NCI-H187 treated with DMSO at 0.1 percent for 48 hours (cell line): ENCODE results near the gene HBS1L.

Experiments
- DNase-seq: peaks from one replicate; lab custom pipeline; 2025; lab: John Stamatoyannopoulos, UW

HBS1L gene

DNA sequence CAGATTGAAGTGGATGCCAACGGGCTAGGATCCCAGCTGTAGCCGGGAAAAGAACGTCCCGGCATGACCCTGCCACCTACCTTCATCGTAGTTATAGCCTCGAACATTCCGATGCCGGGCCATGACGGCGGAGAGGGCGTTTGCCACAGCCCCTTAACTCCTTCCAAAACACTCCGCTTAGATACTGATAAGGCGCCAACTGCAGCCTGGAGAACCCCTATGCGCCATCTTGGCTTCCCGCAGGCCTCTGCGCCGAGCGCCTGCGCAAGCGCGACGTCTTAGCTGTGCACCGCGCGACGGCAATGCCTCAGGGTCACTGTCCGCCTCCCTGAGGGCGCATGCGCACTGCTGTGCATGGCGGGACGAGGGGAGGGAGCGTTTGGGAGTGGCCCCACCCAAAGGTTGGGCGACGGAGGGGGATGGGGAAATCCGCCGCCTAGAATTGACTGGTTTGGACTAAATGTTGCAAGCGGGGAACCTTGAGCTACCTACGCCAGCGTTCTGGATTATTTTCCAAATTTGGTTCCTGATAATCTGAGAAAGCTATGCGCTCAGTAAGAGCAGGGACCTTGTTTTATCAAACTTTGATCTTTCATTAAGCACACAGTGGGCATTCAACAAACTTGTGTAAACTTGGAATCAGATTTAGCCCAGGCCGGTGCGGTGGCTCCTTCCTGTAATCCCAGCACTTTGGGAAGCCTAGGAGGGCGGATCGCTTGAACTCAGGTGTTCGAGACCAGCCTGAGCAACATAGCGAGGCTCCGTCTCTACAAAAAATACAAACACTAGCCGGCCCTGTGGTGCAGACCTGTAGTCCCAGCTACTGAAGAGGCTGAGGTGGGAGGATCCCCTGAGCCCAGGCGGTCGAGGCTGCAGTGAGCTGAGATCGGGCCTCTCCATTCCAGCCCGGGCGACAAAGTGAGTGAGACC lies at the start of gene HBS1L:
HBS1L (minus strand) TSS at position 254 of the 930 bp plus-strand sequence; CDS start at position 123, 131 bp downstream.
- peak; percentile 83 for DNase-seq

DNA sequence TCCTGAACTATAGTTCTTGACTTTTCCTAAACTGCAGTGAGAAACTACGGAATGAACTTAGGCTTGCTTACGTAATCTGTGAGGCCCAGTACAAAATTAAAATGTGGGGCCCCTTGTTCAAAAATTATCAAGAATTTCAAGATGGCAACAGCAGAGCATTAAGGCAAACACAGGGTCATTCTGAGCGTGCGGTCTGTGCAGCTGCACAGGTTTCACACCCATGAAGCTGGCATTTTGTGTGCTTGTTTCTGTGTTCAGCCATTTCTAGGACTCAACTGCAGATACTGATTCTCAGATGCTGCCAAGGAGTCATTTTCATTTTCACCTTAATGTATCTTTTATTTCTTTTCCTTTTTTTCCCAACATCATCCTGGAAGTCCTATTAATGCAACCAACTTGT lies 49.6 kb upstream of the HBS1L start:
- no peak for DNase-seq

DNA sequence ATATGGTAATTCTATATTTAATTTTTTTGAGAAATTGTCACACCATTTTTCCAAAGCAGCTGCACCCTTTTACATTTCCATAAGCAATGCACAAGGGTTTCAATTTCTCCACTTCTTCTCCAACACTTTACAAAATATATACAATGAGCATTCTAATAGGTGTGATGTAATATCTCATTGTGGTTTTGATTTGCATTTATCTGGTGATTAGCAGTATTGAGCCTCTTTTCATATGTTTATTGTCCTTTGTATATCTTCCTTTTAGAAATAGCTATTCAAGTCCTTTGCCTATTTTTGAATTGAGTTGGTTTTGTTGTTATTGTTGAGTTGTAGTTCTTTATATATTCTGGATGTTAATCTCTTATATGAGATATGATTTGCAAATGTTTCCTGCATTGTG lies 47.6 kb upstream of the HBS1L start:
- DNase-seq: no peak

DNA sequence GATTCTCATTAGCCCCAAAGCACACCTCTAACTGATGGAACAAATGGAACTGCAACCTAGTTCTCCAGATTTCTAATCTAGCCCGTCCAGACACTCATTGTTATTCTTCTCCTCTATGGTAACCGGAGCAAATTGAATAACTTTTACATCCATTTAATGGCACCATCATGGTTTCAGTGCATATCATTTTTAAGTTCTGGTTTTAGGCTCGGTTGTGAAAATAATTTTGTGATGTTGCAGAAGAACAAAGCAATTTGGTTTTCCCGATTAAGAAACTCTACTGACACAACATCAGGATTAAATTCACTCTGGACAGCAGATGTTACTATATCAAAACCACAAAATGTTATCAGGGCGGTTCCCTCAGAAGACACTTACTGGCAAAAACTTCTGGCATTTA lies 42.5 kb upstream of the HBS1L start:
- DNase-seq: no peak

DNA sequence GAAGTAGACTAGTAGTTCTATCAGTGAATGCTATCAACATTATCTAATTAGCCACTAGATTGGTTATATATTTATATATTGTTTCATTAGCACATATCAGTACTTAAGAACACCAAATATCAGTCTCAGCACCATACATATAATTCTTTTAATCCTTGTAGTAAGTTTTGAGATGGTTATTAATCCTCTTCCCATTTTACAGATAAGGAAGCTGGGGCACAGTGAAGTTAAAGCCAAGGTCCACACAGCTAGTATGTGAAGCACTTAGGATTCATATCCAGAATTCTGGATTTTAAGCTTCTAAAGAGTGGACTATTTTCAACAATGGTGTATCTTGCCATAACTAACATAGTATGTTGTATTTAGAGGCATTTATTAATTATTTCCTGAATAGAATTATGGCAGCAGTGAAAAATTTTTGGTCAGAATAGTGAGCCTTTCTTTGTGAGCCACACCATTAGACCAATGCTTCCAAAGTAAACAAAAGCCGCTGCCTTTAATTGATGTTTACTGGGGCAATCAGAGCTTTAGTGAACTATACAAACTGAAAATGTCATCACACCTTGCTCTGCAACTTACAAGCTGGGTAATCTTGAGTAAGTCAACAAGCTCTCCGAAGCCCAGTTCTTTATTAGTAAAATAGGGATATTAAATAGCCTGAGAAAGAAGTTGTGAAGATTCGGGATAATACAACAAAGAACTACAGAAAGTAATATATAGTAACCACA lies 41.9 kb upstream of the HBS1L start:
- DNase-seq: no peak

DNA sequence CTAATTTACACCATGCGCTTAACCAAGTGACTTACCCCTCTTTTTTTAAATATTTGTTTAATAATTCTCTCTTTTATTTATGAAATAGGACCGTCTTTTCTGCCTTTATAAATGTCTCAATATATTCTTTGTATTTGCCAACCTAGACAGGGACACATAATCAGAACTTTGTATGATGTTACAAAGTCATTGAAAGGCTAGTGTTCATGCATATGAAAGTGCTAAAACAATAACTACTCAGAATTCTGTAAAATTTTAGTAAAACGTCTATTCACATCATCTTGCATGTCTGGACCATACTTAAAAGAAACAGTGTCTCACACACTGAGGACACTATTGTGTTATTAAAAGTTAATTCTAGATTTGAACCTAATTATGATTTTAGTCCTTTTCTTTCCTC lies 41.1 kb upstream of the HBS1L start:
- DNase-seq: no peak

DNA sequence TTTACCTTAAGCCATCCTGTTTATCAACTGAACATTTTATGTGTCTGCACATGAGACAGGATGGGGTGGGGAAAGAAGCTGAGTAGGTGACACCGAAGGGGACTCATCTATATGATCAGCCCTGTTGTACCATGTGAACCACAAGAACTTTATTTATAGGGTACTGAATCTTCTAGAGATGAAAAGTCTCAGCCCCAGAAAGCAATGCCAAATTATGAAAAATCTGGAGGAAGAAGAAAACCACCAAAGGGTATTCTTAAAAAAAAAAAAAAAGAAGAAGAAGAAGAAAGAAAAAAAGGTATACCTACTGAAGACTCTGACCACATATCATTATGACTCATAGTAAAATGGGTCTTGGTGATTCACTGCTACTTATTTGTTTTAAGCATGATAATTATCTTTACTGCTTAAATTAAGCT lies 39.8 kb upstream of the HBS1L start:
- no peak for DNase-seq

DNA sequence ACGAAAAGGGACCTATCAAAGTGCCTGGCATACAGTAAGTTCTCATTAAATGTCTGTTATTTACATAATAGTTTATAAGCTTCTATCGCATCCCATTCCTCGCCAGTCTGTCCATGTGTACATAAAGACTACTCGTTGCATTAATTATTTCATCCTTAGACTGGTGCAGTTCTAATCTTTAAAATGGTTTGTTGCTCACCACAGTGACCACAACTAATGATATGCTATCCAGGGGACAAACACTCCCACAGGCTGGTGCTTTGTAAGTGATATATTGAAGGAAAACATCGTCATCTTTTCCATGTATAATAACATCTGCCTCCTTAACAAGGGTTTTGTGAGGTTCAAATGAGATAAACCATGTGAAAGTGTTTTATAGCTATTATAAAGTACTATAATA lies 39.0 kb upstream of the HBS1L start:
- no peak for DNase-seq

DNA sequence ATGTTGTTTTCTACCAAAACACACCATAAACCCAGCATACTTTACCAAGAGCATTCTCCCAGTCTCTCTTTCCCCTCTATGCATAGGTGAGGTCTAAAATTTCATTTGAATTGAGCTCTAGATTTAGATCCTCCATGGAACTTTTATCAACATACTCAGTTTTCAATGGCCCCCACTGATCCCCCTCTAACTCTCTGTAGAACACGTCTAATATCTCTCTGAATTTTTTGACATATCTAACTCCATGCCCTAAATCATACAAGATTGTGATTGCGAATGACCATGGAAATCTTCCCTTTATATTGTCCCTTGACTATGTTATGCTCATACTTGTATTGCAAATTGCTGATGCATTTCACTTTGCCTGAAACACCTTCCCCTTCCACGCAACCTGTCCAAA lies 38.1 kb upstream of the HBS1L start:
- no peak for DNase-seq

DNA sequence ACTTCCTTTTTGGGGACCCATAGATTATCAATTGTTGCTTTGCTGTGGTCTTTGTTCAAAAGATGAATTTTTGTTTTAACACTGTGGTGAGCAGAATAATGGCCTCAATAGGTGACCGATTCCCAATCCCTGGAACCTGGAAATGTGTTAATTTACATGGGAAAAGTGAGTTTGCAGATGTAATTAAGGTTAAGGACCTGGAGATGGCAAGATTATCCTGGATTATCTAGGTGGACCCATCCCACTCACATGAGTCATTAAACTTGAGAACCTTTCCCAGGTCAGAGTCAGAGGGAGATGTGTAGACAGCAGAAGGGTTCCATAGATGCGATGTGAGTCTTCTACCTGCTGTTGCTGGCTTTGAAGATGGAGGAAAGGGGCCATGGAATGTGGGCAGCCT lies 36.2 kb upstream of the HBS1L start:
- no peak for DNase-seq

DNA sequence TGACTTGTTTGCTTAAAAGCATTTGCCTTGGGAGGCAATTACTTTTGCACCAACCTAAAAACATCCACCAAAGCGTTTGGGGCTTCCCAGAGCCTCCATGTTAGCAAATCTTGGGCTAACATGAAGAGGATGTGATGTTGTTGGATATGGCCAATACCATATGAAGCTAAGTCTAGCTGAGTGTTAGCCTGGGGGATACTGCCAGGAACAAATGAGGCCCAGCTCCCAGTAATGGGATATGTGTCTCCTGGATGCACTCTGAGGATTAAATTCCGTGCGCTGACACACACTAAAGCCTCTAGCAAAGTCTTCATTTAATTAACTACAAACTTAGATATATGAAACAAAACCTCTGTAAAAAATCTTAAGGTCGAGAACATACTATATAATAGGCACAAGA lies 35.3 kb upstream of the HBS1L start:
- DNase-seq: no peak

DNA sequence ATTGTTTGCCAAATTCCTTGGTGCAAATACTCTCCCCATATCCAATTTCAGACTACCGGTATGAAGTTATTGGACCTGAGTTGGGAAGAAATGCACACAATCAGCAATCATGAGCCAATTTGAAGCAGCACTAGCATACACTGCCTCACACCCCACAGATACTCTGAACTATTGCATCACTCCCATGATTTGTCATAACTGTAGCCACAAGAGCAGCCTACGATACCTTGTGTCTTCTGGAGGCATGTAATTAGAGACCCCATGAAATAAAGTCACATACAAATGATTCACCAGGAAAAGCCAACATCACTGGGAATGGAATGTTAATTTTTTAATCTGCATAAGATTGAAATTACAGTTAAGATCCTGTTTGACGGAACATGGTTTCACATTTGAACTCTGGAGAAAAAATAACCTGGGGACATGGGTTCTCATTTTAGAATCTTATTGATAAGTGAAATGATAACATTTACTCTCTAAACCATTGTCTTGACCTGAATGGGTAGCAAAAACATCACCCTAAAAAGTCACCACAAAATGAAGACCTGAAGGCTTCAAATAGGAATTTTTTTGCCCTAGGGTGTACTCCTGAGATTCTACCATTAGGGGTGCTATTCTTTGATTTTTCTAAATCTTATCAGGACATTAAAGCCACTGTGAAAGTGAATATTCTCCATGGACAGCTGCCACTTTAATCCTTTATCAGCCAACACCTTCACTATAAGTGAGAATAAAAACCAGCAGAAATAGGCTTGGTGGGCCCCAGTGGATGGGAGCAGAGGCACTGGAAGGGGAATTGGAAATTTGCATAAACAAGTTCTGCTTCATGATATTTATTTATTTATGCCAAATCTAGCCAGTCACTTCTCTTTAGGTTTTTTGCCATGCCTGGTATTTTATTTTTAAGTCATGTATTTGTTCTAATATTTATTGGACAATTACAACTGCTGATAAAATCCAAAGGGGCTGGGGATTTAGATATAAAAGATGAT lies 34.5 kb upstream of the HBS1L start:
- DNase-seq: no peak

DNA sequence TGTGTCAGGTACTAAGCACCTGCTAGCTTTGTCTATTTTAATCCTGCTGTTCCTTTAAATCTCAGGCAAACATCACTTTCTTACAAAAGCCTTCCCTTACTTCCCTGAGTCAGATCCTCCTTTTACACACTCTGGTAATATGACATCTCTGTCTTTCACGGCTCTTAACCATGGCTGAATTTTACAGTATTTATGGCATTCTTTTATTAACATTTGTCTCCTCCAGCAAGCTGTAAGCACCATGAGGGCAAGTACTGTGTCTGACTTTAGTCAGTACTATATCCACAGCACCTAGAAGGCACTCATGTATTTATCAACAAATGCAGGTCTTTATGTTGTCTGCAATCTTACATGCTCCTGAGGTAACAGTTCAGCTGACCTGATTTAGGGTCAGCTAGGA lies 33.7 kb upstream of the HBS1L start:
- DNase-seq: no peak

DNA sequence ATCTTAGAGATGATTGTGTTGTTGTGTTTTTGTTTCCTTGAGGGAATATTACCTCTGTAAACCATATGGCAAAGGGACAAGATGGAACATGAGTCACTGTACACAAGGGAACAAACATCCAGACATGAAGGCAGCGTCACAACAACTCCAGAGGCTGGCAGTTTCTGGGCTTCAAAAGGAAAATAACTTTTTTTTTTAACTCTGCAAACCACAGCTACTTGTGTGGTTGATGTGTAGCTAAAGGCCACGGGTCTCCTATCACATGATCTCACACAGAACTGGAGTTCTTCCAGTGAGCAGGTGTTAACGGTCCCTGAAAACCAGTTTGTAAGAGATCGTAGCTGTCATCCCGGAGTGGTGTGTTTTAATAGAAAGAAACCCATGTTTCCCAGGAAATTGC lies 33.2 kb upstream of the HBS1L start:
- DNase-seq: no peak

DNA sequence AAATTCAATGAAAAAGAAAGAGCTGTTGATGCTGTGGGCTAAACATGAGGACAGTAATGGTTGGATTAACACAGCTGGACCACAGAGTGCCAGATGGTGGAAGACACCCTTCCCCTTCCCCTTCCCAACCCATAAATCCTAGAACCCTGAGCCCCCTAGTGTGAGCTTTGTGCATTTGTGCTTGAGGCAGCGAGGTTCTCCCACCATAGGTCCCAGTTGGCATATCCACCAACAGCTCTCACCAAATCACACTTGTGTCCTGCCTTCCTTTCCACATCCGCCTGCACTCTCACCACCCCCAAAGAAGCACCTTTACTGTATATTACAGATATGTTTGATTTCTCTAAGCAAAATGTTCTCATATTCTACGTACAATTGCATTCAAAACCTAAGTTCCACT lies 32.8 kb upstream of the HBS1L start:
- DNase-seq: no peak

DNA sequence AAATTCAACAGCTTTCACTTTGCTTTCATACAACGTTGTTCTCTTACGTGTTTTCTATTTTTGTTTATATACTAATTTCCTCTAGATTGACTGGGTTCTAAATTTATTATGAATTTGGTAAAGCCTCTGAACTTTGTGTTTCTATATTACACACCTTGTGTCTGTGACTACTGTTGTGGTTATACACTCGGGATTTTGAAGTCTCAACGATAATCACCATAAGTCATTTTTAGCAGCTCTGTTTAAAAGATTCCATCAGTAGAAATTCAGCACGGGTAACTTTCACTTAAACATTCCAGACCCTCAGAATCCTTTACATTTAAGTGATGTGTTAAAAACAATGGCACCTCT lies 31.8 kb upstream of the HBS1L start:
- no peak for DNase-seq

DNA sequence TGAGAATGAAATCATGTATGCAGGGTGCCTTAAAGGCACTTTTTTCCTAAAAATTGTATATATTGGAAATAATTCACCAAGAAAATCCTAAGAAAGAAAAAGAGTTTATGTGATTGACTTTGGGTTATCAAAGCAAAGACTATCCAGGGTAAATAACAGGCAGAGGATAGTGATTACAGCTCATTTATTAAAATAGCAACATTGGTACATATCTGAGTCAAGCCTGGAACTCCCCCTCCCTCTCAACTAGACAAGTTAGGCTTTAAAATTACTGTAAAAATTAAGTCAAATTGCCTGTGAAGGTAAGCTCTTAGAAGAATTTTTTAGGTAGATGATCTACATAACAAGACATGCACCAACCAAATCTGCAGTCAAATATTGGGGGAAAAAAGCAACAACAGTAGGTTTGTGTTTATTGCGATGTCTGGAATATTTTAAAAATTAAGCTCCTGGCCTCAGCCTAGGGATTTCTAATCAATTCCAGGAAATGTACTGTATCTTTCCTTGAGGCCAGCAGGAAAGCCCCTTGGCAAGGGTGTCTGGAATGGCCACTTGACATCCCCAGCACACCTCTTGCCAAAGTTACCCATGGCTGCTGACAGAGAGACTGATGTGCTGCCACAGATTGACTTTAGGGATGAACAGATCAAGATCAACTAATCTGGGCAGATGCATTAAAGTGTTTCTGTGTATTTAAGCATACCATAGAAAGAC lies 31.2 kb upstream of the HBS1L start:
- no peak for DNase-seq

DNA sequence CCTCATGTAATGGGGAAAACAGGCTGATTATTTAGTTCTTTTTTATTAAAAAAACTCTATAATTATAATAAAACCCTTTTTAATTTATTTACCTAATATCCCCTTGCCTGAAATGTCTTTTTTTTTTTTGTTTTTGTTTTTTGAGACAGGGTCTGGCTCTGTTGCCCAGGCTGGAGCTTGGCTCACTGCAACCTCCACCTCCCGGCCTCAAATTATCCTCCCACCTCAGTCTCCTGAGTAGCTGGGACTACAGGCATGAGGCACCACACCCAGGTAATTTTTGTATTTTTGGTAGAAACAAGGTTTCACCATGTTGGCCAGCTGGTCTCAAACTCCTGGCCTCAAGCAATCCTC lies 30.3 kb upstream of the HBS1L start:
- DNase-seq: no peak

DNA sequence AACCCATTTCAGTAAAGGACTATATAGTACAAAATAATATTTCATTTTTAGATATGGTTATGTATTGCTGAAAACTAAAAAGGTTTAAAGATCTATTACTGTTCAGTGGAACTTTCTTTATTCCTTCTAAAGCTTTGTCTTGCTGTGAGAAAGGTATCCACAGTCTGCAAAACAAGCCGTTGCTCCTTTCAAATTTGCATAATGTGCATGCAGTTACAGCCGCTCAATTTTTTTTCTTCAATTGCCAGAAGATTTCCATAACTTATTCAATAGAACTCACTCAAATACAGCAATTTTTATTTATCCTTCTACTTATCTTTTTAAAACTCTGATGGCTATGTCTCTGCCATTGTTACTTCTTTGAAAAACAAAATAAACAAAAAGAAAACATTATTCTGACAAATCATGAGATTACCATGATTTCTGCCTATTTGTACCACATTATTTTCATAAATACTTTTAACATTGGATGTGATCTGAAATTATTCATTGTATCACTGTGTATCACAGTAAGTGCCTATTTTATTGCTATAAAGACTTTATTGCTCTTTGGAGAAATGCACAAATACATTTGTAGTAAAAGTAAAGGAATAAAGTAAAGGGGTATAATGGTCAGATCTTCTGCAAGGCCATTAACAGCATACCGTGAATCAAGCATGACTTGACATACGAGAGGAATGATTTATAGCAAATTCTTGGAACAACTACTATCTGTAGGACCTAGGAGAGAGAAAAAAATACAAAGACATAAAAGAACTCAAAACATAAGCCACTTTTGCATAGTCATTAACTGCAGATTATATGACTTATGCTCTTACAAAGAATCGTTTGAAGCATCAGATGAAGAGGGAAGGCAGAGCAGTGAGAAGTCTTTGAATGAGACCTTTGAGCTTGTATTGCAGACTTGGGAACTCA lies 29.6 kb upstream of the HBS1L start:
- no peak for DNase-seq

DNA sequence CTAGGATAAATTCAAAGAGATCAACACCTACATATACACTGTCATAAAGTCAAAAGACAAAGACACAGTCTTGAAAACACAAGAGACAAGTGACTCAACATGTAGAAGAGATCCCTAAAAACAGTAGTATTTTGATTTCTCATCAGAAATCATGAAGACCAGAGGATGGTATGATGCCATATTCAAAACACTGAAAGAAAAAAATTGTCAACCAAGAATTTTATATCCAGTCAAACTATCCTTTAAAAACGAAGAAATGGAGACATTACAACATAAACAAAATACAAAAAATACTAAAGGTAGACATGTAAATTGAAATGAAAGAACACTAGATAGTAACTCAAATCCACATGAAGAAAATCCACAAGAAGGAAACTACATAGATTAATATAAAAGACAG lies 27.3 kb upstream of the HBS1L start:
- DNase-seq: no peak

DNA sequence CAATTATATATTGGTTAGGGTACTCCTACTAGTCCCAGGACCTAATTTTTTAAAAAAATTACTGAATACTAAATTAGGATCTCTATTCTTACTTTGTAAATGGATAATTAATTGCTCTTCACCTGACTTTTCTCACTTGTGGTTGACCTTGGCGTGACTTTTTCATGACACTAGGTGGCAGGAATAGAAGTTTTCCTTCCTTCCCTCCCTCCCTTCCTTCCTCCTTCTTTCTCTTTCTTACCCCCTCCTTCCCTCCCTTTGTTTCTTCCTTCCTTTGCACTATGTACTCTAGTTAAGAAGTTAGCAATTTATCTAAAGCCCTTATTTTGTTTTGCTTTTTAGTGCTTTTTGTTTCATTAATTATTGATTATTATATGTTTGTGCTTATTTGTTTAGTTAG lies 20.4 kb upstream of the HBS1L start:
- DNase-seq: no peak
